ENCODE results near the gene FUT8. TPM values are rescaled to one million over a fixed set of nuclear protein-coding genes. Genes with fewer than 3 reads are reported as not detected.
A peak's percentile ranks its signal among the peaks of the same experiment; 100 is the strongest.

FUT8 gene
- total RNA-seq, 4 donors from 2014 or later, result 6.5 to 11.3 (median 9.3) TPM

GRCh38 chr14:65594882-65595237 lies 182.3 kb downstream of the FUT8 start:
- H3K27ac ChIP-seq, result no peak overlapping the region
- no peak for ATAC-seq
- in situ Hi-C loops (cut with MboI; ENCODE audit: low sequenced_read_pairs in 4 of 4), result no loop called here
- H3K4me1 ChIP-seq, result no peaks in the 10 kb centered on the region
- no peaks in the 10 kb centered on the region for H3K36me3 ChIP-seq
- no peaks in the 10 kb centered on the region for H3K27me3 ChIP-seq
- intact Hi-C loops (cut with DNase I; ENCODE audit: low total_unique reads), result no loop called here
- TF ChIP-seq CTCF (IDR thresholded peaks at IDR 0.05 in 4 of 5, conservative IDR thresholded peaks at IDR 0.05 in 1 of 5), result no peak
- TF ChIP-seq POLR2A (IDR thresholded peaks at IDR 0.05), result no peak
- DNase-seq, result no peak
- no peak overlapping the region for H3K4me3 ChIP-seq
- H3K9me3 ChIP-seq, result no peaks in the 10 kb centered on the region

DNA sequence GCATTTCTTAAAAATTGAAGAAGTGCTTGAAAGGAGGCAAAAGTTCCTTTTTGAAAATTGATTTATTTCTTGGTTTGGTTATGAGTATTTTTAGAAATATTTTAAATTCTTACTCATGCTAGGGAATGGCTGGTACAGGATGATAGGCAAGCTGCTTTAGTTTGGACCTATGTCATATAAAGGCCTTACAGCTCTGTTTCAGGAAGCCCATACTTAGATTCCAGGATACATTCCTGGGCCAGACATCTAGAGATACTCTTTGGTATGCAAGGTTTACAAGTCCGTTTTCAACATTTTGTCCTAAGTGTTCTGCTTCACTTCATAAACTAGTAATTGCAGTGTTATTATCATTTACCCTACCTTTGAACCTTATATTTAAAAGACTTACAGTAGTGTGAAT lies 186.8 kb downstream of the FUT8 start:
- intact Hi-C loops (cut with DNase I; ENCODE audit: low total_unique reads), result no loop called here
- Histone ChIP-seq H3K4me3 (no peak overlapping the region), H3K4me1 (no peaks in the 10 kb centered on the region), H3K36me3 (no peaks in the 10 kb centered on the region), H3K27ac (no peak overlapping the region), H3K27me3 (no peaks in the 10 kb centered on the region), H3K9me3 (no peaks in the 10 kb centered on the region)
- in situ Hi-C loops (cut with MboI; ENCODE audit: low sequenced_read_pairs in 4 of 4), result no loop called here
- TF ChIP-seq POLR2A (IDR thresholded peaks at IDR 0.05) (no peak), CTCF (IDR thresholded peaks at IDR 0.05 in 4 of 5, conservative IDR thresholded peaks at IDR 0.05 in 1 of 5) (no peak)
- ATAC-seq (no peak), DNase-seq (no peak)

GRCh38 chr14:65600742-65601141 lies 188.2 kb downstream of the FUT8 start:
- H3K9me3 ChIP-seq, result no peaks in the 10 kb centered on the region
- no peak for TF ChIP-seq CTCF (IDR thresholded peaks at IDR 0.05 in 4 of 5, conservative IDR thresholded peaks at IDR 0.05 in 1 of 5)
- TF ChIP-seq POLR2A (IDR thresholded peaks at IDR 0.05), result no peak
- intact Hi-C loops (cut with DNase I; ENCODE audit: low total_unique reads), result loop anchor here (10.0 kb wide), 1 partner anchor 186 kb away; the partner anchor contains the start of gene FUT8
- in situ Hi-C loops (cut with MboI; ENCODE audit: low sequenced_read_pairs in 4 of 4), result no loop called here
- no peak for DNase-seq
- H3K27me3 ChIP-seq, result no peaks in the 10 kb centered on the region
- no peak for ATAC-seq
- no peak overlapping the region for H3K4me3 ChIP-seq
- H3K36me3 ChIP-seq, result no peaks in the 10 kb centered on the region
- H3K4me1 ChIP-seq, result no peaks in the 10 kb centered on the region
- no peak overlapping the region for H3K27ac ChIP-seq

- Histone ChIP-seq H3K36me3 (no peaks in the 10 kb centered on the region), H3K27me3 (no peaks in the 10 kb centered on the region), H3K9me3 (no peaks in the 10 kb centered on the region), H3K4me3 (no peak overlapping the region), H3K4me1 (no peaks in the 10 kb centered on the region), H3K27ac (no peak overlapping the region)
- ATAC-seq, result no peak
- in situ Hi-C loops (cut with MboI; ENCODE audit: low sequenced_read_pairs in 4 of 4) (no loop called here), intact Hi-C loops (cut with DNase I; ENCODE audit: low total_unique reads) (loop anchor here (10.0 kb wide), 1 partner anchor 190 kb away; the partner anchor contains the start of gene FUT8)
- no peak for DNase-seq
- TF ChIP-seq CTCF (IDR thresholded peaks at IDR 0.05 in 4 of 5, conservative IDR thresholded peaks at IDR 0.05 in 1 of 5) (no peak), POLR2A (IDR thresholded peaks at IDR 0.05) (no peak)
These were observed 192.0 kb downstream of the FUT8 start for GRCh38 chr14:65604535-65604934.

GRCh38 chr14:65604936-65605335 lies 192.4 kb downstream of the FUT8 start:
- ATAC-seq (no peak), DNase-seq (no peak)
- no peaks in the 10 kb centered on the region for H3K27me3 ChIP-seq
- H3K4me3 ChIP-seq, result no peak overlapping the region
- in situ Hi-C loops (cut with MboI; ENCODE audit: low sequenced_read_pairs in 4 of 4), result no loop called here
- no peaks in the 10 kb centered on the region for H3K36me3 ChIP-seq
- no peaks in the 10 kb centered on the region for H3K4me1 ChIP-seq
- intact Hi-C loops (cut with DNase I; ENCODE audit: low total_unique reads), result loop anchor here (10.0 kb wide), 1 partner anchor 190 kb away; the partner anchor contains the start of gene FUT8
- H3K9me3 ChIP-seq, result no peaks in the 10 kb centered on the region
- TF ChIP-seq CTCF (IDR thresholded peaks at IDR 0.05 in 4 of 5, conservative IDR thresholded peaks at IDR 0.05 in 1 of 5) (peak in 1 of 5 experiments; percentile 11), POLR2A (IDR thresholded peaks at IDR 0.05) (no peak)
- H3K27ac ChIP-seq, result no peak overlapping the region

Measured in gastrocnemius medialis (tissue), 4 donors.